Stimulated activated CD8-positive, alpha-beta memory T cell treated with anti-CD3 and anti-CD28 coated beads, Interleukin-7, amount 100 ng/mL, for 1 hour (primary cell): ENCODE data around the gene HEATR9.

Experiments
- DNase-seq, 2 donors: peaks; one replicate each; pipeline ENCODE4 v3.0.0-alpha.2; 2020; ENCODE audit warnings: low read depth in 2 of 2

The HEATR9 gene

DNA sequence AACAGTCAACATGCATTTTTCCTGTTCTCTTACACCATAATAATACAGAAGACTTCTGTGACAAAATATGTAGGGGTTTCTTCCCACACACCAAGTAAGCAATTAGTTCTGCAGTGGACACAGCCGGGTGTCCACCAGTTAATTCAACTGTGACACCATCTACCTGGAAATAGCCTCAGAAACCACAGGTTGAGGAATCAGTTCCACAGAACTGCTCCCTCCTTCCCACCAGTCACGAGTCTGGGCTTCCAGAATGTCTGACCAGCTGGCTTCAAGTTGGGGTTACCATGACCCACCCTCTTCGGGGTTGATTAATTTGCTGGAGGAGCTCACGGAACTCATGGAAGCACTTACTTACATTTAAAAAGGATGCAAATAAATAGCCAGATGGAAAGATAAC lies 25.1 kb upstream of the HEATR9 start:
- no peak for DNase-seq

DNA sequence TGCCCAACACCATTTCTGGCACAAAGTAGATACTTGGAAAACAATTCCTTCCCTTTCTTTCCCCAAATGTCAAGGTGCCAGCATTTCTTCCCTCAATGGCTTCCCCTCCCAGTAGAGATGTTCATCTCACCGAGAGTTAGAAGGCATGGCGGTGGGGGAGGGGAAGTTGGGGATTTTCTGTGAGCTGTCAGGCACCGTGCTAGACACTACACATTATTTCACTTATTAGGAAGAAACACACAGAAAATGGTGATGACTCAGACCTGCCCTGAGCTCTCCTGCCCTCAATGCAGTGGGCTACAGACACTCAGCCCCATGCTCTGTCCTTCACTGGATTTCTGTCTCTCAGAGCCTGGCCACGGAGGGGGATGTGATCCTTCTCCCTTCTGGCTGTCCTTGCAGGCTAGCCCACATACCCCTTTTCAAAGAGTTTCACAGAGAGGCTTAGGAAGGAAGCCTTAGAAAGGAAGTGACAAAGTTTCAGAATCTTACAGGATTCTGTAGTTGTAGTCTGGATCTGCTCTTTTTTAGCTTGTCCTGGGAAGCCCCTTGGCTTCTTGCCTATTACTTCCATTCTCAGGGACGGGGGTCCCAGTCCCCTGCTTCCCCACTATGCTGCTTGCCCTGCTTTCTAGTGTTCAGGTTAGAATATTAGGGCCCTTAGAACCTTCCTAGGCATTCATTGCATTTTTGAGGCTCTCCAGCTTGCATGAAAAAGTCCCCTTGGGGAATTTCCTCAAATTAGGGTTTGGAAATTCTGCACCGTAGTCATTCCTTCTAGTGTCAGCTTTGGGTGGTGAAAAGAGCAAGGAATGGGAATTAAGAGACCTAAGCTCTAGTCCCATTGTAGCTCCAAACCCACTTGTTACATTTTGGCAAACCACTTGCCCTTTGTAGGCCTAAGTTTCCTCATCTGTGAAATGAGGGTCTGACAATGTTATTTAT lies 23.7 kb upstream of the HEATR9 start:
- no peak for DNase-seq

- no peak for DNase-seq
Observed at GRCh38 chr17:35891269-35891668, 22.6 kb upstream of the HEATR9 start.

DNA sequence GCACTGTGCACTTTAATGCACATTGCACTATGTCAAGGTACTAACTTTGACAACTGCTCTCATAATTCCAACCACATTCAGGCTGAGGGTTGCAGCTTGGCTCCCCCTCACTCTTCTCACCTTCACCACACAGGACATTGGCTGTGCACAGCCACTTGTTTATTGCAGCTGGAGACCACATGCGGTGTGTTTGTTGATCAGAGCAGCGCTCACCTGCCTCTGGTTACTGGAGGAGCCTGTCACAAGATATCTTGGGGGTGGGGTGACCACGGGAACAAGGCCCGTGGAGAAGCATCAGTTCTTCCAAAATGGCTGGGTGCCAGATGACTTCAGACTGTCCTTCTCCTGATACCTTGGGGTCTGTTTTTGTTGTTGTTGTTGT lies 22.1 kb upstream of the HEATR9 start:
- no peak for DNase-seq

- no peak for DNase-seq
Observed at GRCh38 chr17:35889818-35890773, 21.4 kb upstream of the HEATR9 start.

DNA sequence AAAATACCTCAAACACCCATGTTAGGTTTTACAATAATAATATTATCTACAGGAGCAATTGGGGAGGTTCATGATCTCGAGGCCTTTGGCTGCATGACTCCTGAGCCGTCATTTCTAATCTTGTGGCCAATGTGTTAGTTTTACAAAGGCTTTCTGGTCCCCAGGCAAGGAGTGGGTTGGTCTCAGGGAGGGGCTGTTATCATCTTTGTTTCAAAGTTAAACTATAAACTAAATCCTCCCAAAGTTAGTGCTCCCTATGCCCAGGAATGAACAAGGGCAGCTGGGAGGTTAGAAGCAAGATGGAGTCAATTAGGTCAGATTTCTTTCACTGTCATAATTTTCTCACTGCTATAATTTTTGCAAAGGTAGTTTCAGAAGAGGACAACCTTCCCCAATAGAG lies 20.6 kb upstream of the HEATR9 start:
- DNase-seq: no peak

DNA sequence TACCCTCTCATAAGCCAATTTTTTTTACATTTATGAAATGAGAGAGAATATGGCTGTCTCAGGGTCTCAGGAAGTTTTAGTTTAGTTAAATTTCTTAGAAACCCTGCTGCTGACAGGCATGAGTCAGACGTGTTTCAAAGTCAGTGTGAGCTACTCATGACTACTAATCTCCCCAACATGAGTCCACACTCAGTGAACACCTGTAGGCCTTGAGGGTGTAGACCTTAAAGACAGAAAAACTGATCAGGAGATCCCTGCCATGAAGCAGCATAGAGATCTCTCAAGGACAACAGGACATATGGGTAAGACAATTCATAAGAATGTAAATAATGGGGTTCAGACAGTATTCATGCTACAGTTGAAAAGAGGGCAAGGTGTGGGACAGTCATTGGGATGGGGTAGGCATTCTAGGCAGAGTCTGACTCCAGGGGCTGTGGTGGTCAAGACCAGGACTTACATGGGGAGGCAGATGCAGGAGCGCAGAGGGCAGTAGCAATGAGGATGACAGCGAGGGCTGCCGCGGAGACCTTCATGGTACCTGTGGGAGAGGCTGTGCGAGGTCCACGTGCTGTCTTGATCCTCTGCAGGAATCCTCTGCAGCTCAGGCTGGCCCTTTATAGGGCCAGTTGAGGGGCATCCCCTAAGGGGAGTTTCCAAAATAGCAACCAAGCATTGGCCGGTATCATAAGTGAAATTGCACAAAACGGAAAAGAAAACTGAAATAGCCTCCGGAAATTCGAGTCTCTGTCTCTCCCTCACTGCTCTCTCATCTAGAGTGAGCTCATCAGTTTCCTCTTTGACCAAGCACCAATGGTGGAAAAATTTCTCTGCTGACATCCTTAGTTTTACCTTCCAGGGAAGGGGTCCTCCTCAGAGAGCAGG lies 11.3 kb upstream of the HEATR9 start, which contains the start of gene CCL5:
Gene CCL5, minus strand, starts transcription at position 588 of the 882 bp plus-strand sequence.
- DNase-seq: peak in 1 of 2 donors; percentile 51

GRCh38 chr17:35878361-35878760 lies 9.7 kb upstream of the HEATR9 start:
- DNase-seq: no peak

DNA sequence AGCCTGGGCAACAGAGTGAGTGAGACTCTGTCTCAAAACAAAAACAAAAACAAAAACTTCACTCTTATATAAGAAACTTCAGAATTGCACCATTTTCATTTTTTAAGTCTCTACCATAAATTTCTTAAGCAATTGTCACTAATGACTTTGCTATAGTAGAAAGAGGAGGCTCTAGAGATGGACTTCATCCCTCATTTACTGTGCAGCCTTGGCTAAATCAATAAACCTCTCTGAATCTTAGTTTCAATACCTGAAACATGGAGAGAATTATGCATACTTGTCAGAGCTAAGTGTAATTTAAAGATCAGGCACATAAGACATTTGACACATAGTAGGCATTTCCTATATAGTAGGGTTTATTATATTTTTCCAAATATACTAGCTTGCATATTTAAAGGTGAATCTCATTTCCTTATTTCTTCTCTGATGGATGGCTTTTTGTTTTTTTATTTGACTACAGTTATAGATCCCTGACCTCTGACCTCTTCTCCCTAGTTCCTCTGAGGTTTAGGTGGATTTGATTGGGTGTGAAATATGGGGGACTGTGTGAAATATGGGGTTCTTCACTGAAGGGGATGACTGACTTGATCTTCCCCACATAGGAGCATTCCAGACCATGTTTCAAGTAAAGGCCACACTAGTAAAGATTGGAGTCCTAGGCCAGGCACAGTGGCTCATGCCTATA lies 8.8 kb upstream of the HEATR9 start:
- DNase-seq: no peak

DNA sequence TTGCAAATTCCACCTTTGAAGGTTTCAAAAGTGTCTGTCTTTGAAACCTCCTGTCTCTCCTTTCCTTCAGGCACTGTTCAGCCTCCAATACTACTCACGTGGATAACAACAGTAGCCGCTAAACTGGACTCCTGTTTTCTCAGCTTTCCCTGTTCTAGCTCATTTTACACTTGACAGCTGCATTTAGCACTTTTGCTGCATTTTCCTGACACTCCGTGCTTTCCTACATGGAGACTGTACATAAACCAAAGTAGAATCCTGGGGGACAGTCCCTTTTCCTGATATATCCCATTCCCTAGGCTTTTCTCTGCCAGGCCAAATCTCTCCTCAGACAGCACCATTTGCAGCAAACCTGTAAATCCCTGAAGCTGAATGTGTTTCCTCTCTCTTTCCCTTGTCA lies 7.8 kb upstream of the HEATR9 start:
- no peak for DNase-seq

DNA sequence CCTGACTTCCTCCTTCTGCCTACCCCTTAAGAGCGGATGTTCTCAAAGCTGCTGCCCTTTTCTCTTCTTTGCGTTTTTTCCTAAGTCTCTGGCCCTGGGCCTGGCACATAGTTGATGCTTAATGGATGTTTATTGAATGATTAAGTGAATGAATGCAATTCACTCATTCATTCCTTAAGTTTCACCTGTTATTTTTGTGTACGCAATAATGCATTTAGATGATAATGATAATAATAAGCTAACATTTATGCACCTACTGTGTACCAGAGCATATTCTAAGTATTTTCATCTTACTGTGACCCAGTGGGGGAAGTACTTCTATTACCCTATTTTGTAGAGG lies 7.1 kb upstream of the HEATR9 start:
- no peak for DNase-seq

GRCh38 chr17:35875072-35875799 lies 6.5 kb upstream of the HEATR9 start:
- DNase-seq: no peak

- no peak for DNase-seq
Observed at GRCh38 chr17:35872196-35872980, 3.7 kb upstream of the HEATR9 start.

DNA sequence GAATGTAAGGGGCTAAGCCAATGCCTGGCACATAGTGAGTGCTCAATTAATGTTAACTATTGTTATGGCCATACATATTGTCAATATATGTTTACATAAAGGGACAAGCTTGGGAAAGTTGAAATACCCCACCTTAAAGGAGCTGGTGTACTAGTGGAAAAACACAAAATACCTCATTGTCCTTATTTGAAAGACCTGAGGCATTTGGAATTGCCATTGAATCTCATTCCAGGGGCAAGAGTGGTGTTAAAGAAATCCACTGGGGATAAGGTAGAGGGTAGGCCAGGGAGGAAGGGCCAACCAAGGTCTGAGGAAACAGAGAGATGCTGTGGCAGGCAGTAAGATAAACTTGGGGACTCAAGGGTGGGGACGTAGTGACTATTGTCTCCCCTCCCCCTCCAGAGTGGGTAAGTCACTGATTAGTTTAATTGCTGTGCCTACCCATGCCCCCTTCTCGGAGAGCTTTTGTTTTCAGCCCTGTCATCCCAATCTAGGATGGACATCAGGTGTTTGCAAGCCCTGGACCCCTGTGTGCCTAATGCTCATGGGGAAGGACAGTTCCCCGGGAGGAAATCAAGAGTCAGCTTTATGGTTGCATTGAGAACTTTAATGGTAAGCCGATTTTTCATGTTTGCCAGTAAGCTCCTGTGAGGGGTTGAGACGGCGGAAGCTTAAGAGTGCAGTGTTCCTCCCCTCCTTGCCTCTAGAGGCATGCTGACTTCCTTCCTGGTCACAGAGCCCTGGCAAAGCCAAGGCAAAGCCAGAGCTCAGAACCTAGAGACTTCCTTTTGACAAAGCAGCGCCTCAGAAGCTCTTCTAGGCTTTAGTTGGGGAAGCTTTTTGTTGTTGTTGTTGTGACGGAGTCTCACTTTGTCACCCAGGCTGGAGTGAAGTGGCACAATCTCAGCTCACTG lies 2.5 kb upstream of the HEATR9 start:
- DNase-seq: no peak

DNA sequence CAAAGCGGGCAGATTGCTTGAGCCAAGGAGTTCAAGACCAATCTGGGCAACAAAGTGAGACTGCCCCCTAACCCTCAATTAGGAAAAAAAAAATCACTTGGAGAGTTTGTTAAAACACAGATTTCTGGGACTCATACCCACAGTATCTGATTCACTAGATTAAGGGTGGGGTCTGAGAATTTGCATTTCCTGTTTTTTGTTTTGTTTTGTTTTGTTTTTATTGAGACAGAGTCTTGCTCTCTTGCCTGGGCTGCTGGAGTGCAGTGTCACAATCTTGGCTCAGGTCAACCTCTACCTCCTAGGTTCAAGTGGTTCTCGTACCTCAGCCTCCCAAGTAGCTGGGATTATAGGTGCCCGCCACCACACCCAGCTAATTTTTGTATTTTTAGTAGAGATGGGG lies 1.1 kb downstream of the HEATR9 start:
- DNase-seq: no peak

DNA sequence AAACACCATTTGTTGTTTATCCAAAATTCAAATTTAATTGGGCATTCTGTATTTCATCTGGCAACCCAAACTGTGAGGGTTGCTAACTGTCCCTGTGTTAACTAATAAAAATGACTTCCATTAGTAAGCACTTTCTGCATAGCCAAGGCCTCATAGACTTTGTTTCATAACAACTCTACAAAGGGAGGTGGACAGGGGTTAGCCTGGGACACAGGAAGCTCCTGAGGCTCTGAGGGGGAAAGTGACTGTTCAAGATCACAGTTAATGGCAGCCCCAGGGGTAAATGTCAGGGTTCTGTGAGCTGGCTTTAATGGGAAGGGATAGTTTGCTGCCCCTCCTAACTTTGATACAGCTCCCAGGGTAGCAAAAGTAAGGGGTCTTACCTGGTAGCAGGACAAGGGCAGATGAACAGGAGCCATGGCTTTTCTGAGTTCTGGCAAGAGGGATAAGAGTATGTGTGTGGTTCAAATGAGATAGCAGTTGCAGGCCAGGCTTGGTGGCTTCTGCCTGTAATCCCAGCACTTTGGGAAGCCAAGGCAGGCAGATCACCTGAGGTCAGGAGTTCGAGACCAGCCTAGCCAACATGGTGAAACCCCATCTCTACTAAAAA lies 2.2 kb downstream of the HEATR9 start:
- no peak for DNase-seq

DNA sequence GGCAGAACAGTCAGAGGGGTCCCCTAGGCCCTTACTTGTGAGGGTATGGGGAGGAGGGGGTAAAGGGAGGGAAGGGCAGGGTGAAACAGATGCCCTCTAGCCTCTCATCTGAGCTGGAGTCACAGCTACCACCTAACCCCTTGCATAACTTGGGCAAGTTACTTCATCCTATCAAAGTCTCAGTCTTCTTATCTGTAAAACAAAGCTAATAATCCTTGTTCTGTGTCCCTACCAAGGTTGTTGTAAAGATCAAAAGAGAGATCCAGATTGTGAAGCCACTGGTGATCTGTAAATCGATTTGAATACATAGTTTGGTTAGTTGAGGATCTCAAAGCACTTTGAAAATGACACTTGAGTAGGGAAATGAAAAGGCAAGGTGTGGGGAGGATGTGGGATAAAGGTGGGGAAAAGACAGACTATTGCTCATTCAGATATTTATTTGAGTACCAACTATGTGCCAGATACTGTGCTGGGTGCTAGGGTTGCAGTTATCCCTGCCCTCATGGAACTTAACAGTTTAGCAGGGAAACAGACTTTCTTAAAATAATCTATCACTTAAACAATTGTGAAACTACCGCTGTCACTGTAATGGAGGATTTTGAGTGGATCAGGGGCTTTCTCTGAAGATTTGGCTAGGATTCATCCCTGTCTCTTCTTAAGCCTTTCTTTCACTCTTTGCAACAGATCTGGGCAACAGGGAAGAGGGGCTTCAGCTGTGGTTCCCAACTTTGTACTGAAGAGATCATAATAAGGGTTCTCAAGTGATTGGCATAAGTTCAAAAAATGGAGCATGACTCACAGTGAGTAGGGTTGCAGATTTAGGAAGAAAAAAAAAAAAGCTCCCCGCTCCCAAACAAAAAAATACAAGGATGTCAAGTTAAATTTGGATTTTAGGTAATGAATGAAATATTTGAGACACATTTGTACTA lies 3.0 kb downstream of the HEATR9 start:
- DNase-seq: no peak
